HG02678 (cell line): ENCODE results near the gene IGSF10.
A peak's percentile ranks its signal among the peaks of the same experiment; 100 is the strongest.

Source experiments
- ATAC-seq: cut with Tn5 transposase; IDR thresholded peaks from one replicate; pipeline ENCODE4 v1.9.1; 2021; ENCODE audit warnings: mild to moderate bottlenecking, moderate library complexity; ENCODE audit not compliant: unreplicated experiment

IGSF10 gene

GRCh38 chr3:151462278-151462780, 1.5 kb upstream of the IGSF10 start:
- ATAC-seq = no peak

GRCh38 chr3:151460228-151460627, 633 bp downstream of the IGSF10 start:
- ATAC-seq = no peak

GRCh38 chr3:151459358-151459757, 1.5 kb downstream of the IGSF10 start:
- no peak for ATAC-seq

GRCh38 chr3:151456065-151456464, 4.8 kb downstream of the IGSF10 start:
- ATAC-seq = no peak

GRCh38 chr3:151452841-151453240, 8.0 kb downstream of the IGSF10 start:
- ATAC-seq = no peak

- ATAC-seq = no peak
These were observed 8.5 kb downstream of the IGSF10 start for GRCh38 chr3:151452368-151452767.

- ATAC-seq = no peak
These were observed 14.9 kb downstream of the IGSF10 start for GRCh38 chr3:151446002-151446340.

- no peak for ATAC-seq
These were observed 15.4 kb downstream of the IGSF10 start for GRCh38 chr3:151445273-151446001.

- ATAC-seq = no peak
These were observed 17.3 kb downstream of the IGSF10 start for GRCh38 chr3:151443583-151443982.

GRCh38 chr3:151440940-151441339, 19.9 kb downstream of the IGSF10 start:
- ATAC-seq = no peak

GRCh38 chr3:151439652-151440125, 21.2 kb downstream of the IGSF10 start:
- peak; percentile 81 for ATAC-seq

GRCh38 chr3:151437906-151438305, 23.0 kb downstream of the IGSF10 start:
- no peak for ATAC-seq

- ATAC-seq = no peak
These were observed 24.0 kb downstream of the IGSF10 start for GRCh38 chr3:151436675-151437446.

- no peak for ATAC-seq
These were observed 26.5 kb downstream of the IGSF10 start for GRCh38 chr3:151434151-151434890.

- no peak for ATAC-seq
These were observed 28.1 kb downstream of the IGSF10 start for GRCh38 chr3:151432616-151433372.

- ATAC-seq = no peak
These were observed 28.9 kb downstream of the IGSF10 start for GRCh38 chr3:151431940-151432339.

GRCh38 chr3:151430821-151431484, 29.9 kb downstream of the IGSF10 start:
- ATAC-seq = no peak

- ATAC-seq = no peak
These were observed 32.5 kb downstream of the IGSF10 start for GRCh38 chr3:151428386-151428785.

- peak; percentile 79 for ATAC-seq
These were observed 34.6 kb downstream of the IGSF10 start for GRCh38 chr3:151426341-151426657.

- peak; percentile 4 for ATAC-seq
These were observed 35.1 kb downstream of the IGSF10 start for GRCh38 chr3:151425627-151426340.
